CD8-positive, alpha-beta memory T cell (primary cell): ENCODE results near the gene FNBP1L. TPM values are rescaled to one million over a fixed set of nuclear protein-coding genes. Genes with fewer than 3 reads are reported as not detected.

Experiments used
- CTCF ChIA-PET: fragments of 350-600 bp; sonication (Branson Sonifier 250); formaldehyde crosslinking; loops from one replicate; lab custom pipeline; 2021; ENCODE audit warnings: antibody characterized with exemption; lab: Charles Lee
- POLR2A ChIA-PET: fragments of 350-600 bp; sonication (Branson Sonifier 250); formaldehyde crosslinking; loops from one replicate; lab custom pipeline; 2021; ENCODE audit warnings: antibody characterized with exemption; lab: Charles Lee
- DNase-seq, 5 donors: peaks; one replicate each; pipeline versions ENCODE4 v3.0.0 to v3.0.0-alpha.2; 2020 to 2022; ENCODE audit warnings: mixed read lengths in 1 of 5
- H3K27ac ChIP-seq: one replicate; pipeline ENCODE4 v1.7.0; 2013; ENCODE audit warnings: low read depth, mild to moderate bottlenecking, low read length, moderate library complexity
- H3K27me3 ChIP-seq: 2 replicates; pipeline ENCODE4 v1.7.0; 2013; ENCODE audit warnings: low read length, mild to moderate bottlenecking; ENCODE audit not compliant: insufficient read depth, poor library complexity, severe bottlenecking
- H3K36me3 ChIP-seq: 2 replicates; pipeline ENCODE4 v1.7.0; 2013; ENCODE audit warnings: mild to moderate bottlenecking, low read length, moderate library complexity; ENCODE audit not compliant: insufficient read depth
- H3K4me1 ChIP-seq: 2 replicates; pipeline ENCODE4 v1.7.0; 2013; ENCODE audit warnings: mild to moderate bottlenecking, low read length, moderate library complexity; ENCODE audit not compliant: insufficient read depth
- H3K4me3 ChIP-seq: 2 replicates; pipeline ENCODE4 v1.7.0; 2013; ENCODE audit warnings: mild to moderate bottlenecking, low read length
- H3K9me3 ChIP-seq: 2 replicates; pipeline ENCODE4 v1.7.0; 2013; ENCODE audit warnings: mild to moderate bottlenecking, low read length
- H3K27ac Mint-ChIP-seq, 8 donors: one replicate each; pipeline ENCODE4 v1.8.0; 2020 to 2021; ENCODE audit warnings: mixed read lengths in 8 of 8, mild to moderate bottlenecking in 6 of 8, inconsistent platforms in 3 of 8, moderate library complexity in 3 of 8
- H3K27me3 Mint-ChIP-seq, 2 donors: one replicate each; pipeline ENCODE4 v1.8.0; 2020 to 2021; ENCODE audit warnings: mixed read lengths in 2 of 2, mild to moderate bottlenecking in 1 of 2, moderate library complexity in 1 of 2
- H3K36me3 Mint-ChIP-seq, 3 donors: one replicate each; pipeline ENCODE4 v1.8.0; 2020 to 2021; ENCODE audit warnings: mixed read lengths in 3 of 3, inconsistent platforms in 1 of 3, mild to moderate bottlenecking in 1 of 3
- H3K4me1 Mint-ChIP-seq, 3 donors: one replicate each; pipeline ENCODE4 v1.8.0; 2020 to 2021; ENCODE audit warnings: mixed read lengths in 3 of 3, inconsistent platforms in 1 of 3, mild to moderate bottlenecking in 1 of 3
- H3K4me3 Mint-ChIP-seq, 7 donors: one replicate each; pipeline ENCODE4 v1.8.0; 2020 to 2021; ENCODE audit warnings: mixed read lengths in 7 of 7, mild to moderate bottlenecking in 6 of 7, moderate library complexity in 4 of 7, inconsistent platforms in 2 of 7
- H3K9me3 Mint-ChIP-seq, 5 donors: one replicate each; pipeline ENCODE4 v1.8.0; 2020 to 2022; ENCODE audit warnings: mixed read lengths in 5 of 5, mild to moderate bottlenecking in 3 of 5, moderate library complexity in 2 of 5, inconsistent platforms in 1 of 5
- polyA plus RNA-seq: library from polyadenylated mRNA; unstranded; fragments of 300-500 nt; fragmentation: Illumina TruSeq; gene quantifications from one replicate; pipeline ENCODE4 v1.2.3, GENCODE V29; 2021
- total RNA-seq, 2 experiments: library from RNA; stranded (reverse); gene quantifications; one replicate each; pipeline ENCODE4 v1.2.3, GENCODE V29; 2021

Gene FNBP1L
- total and polyA plus RNA-seq, 3 experiments from 2014 or later = 0.17 to 1.1 (median 0.91) TPM

DNA sequence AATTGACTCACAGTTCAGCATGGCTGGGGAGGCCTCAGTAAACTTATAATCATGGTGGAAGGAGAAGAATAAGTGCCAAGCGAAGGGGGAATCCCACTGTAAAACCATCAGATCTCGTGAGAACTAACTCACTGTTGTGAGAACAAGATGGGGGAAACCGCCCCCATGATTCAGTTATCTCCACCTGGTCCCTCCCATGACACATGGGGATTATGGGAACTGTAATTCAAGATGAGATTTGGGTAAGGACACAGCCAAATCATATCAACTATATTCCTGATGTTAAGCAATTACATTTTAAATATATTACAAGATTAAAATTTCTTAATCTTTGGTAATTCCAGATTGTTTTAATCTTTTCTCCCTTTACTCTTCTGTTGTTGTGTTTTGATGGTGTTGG is 55.2 kb downstream of the FNBP1L start:
- H3K4me3 ChIP-seq = no peak overlapping the region
- H3K9me3 Mint-ChIP-seq = no peaks in the 10 kb centered on the region
- ChIA-PET CTCF (no interaction called here), POLR2A (no interaction called here)
- no peak overlapping the region for H3K4me3 Mint-ChIP-seq
- H3K27ac Mint-ChIP-seq = no peak overlapping the region
- H3K27me3 Mint-ChIP-seq = peaks cover 15 to 21% of the 10 kb centered on the region in 2 donors
- H3K4me1 Mint-ChIP-seq = no peaks in the 10 kb centered on the region
- H3K9me3 ChIP-seq = no peaks in the 10 kb centered on the region
- no peaks in the 10 kb centered on the region for H3K36me3 Mint-ChIP-seq
- H3K36me3 ChIP-seq = no peaks in the 10 kb centered on the region
- H3K27ac ChIP-seq = no peak overlapping the region
- DNase-seq = no peak
- no peaks in the 10 kb centered on the region for H3K4me1 ChIP-seq
- H3K27me3 ChIP-seq = no peaks in the 10 kb centered on the region

DNA sequence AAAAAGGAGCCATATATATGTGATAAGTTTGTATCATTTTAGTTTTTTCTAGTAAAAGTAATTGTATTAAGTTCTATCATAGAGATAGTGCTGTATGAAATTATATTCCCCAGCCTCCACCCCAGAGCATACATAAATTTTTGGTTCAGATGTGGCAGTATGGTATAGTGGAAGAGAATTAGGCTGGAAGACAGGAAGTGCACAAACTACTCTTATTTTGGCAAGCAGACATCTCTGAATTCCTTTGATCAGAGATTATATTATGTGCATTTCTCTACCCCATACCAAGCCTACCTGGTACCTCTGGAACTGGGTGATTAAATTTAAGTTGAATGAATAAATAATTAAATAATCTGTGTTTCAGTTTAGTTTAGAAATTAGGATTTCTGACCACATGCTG is 55.9 kb downstream of the FNBP1L start:
- Histone ChIP-seq H3K9me3 (no peaks in the 10 kb centered on the region), H3K4me3 (no peak overlapping the region), H3K4me1 (no peaks in the 10 kb centered on the region), H3K36me3 (no peaks in the 10 kb centered on the region), H3K27ac (no peak overlapping the region), H3K27me3 (no peaks in the 10 kb centered on the region)
- CTCF ChIA-PET = no interaction called here
- no peaks in the 10 kb centered on the region for H3K4me1 Mint-ChIP-seq
- no peak overlapping the region for H3K4me3 Mint-ChIP-seq
- peaks cover 19 to 23% of the 10 kb centered on the region in 2 donors for H3K27me3 Mint-ChIP-seq
- POLR2A ChIA-PET = no interaction called here
- H3K27ac Mint-ChIP-seq = no peak overlapping the region
- H3K9me3 Mint-ChIP-seq = peaks cover 0 to 1% (median 0%) of the 10 kb centered on the region in 5 donors
- peaks cover 0 to 2% (median 0%) of the 10 kb centered on the region in 3 donors for H3K36me3 Mint-ChIP-seq
- no peak for DNase-seq

DNA sequence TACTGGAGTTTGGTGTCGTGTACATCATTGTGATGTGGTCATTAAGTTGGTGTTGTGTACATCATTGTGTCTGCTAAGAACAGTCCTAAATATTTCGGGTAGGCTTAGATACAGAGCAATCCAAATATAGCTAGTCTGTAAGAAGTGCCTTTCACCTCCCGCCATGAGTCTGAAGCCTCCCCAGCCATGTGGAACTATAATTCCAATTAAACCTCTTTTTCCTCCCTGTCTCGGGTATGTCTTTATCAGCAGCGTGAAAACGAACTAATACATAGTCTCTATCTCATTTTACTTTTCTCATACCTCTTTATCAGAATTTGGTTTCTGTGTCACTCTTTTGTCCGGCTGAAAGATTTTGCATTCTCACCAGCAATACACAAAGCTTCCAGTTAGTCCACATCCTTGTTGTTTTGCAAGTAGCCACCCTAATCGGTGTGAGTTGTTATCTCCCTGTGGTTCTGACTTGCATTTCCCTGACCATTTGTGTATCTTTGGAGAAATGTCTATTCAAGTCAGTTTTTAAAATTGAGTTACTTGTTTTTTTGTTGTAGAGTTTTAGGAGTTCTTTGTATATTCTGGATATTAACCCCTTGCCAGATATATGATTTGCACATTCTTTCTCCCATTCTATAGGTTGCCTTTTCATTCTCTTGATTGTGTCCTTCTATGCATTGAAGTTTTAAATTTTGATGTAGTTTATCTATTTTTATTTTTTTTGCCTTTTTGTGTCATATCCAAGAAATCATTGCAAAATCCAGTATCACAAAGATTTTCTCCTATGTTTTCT is 56.5 kb downstream of the FNBP1L start:
- Mint-ChIP-seq H3K9me3 (peaks cover 0 to 4% (median 0%) of the 10 kb centered on the region in 5 donors), H3K36me3 (peaks cover 0 to 4% (median 0%) of the 10 kb centered on the region in 3 donors), H3K4me3 (no peak overlapping the region), H3K27me3 (peaks cover 20 to 24% of the 10 kb centered on the region in 2 donors), H3K27ac (no peak overlapping the region), H3K4me1 (no peaks in the 10 kb centered on the region)
- no peaks in the 10 kb centered on the region for H3K4me1 ChIP-seq
- ChIA-PET CTCF (no interaction called here), POLR2A (no interaction called here)
- no peaks in the 10 kb centered on the region for H3K27me3 ChIP-seq
- no peak for DNase-seq
- no peaks in the 10 kb centered on the region for H3K9me3 ChIP-seq
- no peaks in the 10 kb centered on the region for H3K36me3 ChIP-seq
- no peak overlapping the region for H3K4me3 ChIP-seq
- H3K27ac ChIP-seq = peak overlapping the region; percentile 18

DNA sequence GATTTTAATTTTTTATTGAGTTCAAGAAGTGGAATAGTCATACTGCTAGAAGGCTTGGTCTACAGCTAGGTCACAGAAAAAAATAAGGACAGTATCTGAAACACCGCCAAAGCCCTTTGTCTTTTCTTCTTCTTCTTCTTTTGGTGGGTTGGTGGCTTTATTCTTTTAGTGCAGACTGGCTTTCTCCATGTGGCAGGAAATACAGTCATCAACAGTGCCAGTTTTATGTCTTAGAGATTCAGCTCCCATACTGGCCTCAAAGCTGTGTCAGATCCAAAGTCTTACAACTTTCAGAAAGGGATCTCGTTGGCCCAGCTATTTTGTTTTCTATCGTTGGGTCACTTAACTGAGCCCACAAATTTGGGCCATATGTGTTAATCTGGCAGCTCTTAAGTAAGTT is 58.2 kb downstream of the FNBP1L start:
- H3K27ac ChIP-seq = no peak overlapping the region
- no peak for DNase-seq
- H3K9me3 ChIP-seq = no peaks in the 10 kb centered on the region
- no peaks in the 10 kb centered on the region for H3K27me3 ChIP-seq
- H3K4me3 ChIP-seq = no peak overlapping the region
- H3K4me1 ChIP-seq = no peaks in the 10 kb centered on the region
- peaks cover 25 to 30% of the 10 kb centered on the region in 2 donors for H3K27me3 Mint-ChIP-seq
- peaks cover 0 to 4% (median 0%) of the 10 kb centered on the region in 3 donors for H3K36me3 Mint-ChIP-seq
- peaks cover 0 to 6% (median 0%) of the 10 kb centered on the region in 5 donors for H3K9me3 Mint-ChIP-seq
- ChIA-PET POLR2A (no interaction called here), CTCF (no interaction called here)
- no peaks in the 10 kb centered on the region for H3K4me1 Mint-ChIP-seq
- H3K36me3 ChIP-seq = no peaks in the 10 kb centered on the region
- no peak overlapping the region for H3K4me3 Mint-ChIP-seq
- H3K27ac Mint-ChIP-seq = no peak overlapping the region

DNA sequence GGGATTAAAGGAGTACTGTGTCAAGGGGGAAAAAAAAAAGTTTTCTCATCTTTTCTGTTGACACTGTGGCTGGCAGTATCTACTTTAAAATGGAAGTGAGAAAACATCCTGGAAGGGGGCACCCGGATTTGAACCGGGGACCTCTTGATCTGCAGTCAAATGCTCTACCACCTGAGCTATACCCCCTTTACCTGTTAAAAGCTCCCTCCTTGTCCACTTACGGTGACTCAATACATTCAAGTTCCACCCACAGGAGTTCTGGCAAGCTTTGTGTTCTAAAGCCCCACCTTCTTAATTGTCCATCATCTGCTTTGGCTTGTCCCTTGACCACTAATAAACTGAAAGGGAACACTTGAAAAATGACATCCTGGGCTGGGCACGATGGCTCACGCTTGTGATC is 68.2 kb downstream of the FNBP1L start:
- H3K27ac Mint-ChIP-seq = no peak overlapping the region
- H3K27me3 Mint-ChIP-seq = peaks cover 0 to 4% of the 10 kb centered on the region in 2 donors
- H3K4me1 Mint-ChIP-seq = no peaks in the 10 kb centered on the region
- H3K9me3 Mint-ChIP-seq = peaks cover 0 to 4% (median 0%) of the 10 kb centered on the region in 5 donors
- H3K27ac ChIP-seq = no peak overlapping the region
- H3K4me3 Mint-ChIP-seq = no peak overlapping the region
- H3K9me3 ChIP-seq = no peaks in the 10 kb centered on the region
- H3K27me3 ChIP-seq = no peaks in the 10 kb centered on the region
- no peaks in the 10 kb centered on the region for H3K36me3 ChIP-seq
- ChIA-PET CTCF (no interaction called here), POLR2A (no interaction called here)
- DNase-seq = no peak
- no peak overlapping the region for H3K4me3 ChIP-seq
- no peaks in the 10 kb centered on the region for H3K4me1 ChIP-seq
- no peaks in the 10 kb centered on the region for H3K36me3 Mint-ChIP-seq

DNA sequence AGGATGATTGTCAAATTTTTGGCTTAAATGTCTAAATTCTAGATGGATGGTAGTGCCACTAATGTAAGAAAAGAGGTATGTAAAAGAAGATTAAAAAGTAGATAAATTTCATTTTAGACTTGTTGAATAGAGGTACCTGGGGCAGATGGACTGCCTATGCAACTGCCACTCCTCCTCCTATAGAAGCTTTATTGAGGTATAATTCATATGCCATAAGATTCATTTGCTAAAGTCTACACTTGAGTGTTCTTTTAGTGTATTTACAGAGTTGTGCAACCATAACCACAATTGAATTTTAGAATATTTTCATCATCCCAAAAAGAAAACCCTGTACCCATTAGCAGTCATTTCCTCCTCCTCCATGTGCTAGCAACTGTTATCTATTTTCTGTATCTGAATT is 70.6 kb downstream of the FNBP1L start:
- Histone ChIP-seq H3K4me1 (no peaks in the 10 kb centered on the region), H3K4me3 (no peak overlapping the region), H3K9me3 (no peaks in the 10 kb centered on the region), H3K27ac (no peak overlapping the region), H3K27me3 (no peaks in the 10 kb centered on the region), H3K36me3 (no peaks in the 10 kb centered on the region)
- POLR2A ChIA-PET = no interaction called here
- Mint-ChIP-seq H3K4me3 (no peak overlapping the region), H3K27me3 (peaks cover 2 to 4% of the 10 kb centered on the region in 2 donors), H3K4me1 (no peaks in the 10 kb centered on the region), H3K9me3 (peaks cover 0 to 4% (median 0%) of the 10 kb centered on the region in 5 donors), H3K36me3 (no peaks in the 10 kb centered on the region), H3K27ac (no peak overlapping the region)
- CTCF ChIA-PET = no interaction called here
- no peak for DNase-seq

DNA sequence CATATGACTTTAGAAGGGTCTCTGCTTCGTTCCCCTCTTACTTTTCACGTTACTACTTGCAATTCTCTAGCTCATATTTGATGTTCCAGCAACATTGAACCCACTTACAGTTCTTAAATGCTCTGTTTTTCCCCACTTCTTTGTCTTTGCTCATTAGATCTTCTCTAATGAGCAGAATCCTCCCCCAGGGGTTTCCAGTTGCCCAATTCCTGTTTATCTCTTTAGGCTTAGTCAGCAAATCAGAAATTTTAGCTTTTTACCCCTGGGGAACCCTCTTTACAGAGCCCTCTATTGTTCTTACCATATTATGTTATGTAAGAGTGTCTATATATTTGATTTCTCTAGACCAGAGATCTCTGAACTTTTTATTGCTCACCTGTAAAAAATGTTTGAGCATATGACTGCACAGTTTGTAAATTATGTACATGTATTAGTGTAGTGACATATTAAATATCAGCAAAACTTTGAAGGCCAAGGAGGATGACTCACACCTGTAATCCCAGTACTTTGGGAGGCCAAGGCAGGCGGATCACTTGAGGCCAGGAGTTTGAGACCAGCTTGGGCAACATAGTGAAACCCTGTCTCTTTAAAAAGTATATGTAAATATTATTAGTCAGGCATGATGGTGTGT is 71.4 kb downstream of the FNBP1L start:
- H3K4me1 Mint-ChIP-seq = no peaks in the 10 kb centered on the region
- H3K27me3 Mint-ChIP-seq = peaks cover 2 to 6% of the 10 kb centered on the region in 2 donors
- H3K27me3 ChIP-seq = no peaks in the 10 kb centered on the region
- no peaks in the 10 kb centered on the region for H3K9me3 ChIP-seq
- H3K27ac Mint-ChIP-seq = no peak overlapping the region
- peaks cover 0 to 4% (median 0%) of the 10 kb centered on the region in 5 donors for H3K9me3 Mint-ChIP-seq
- no peak overlapping the region for H3K4me3 ChIP-seq
- no peaks in the 10 kb centered on the region for H3K36me3 ChIP-seq
- ChIA-PET POLR2A (no interaction called here), CTCF (no interaction called here)
- H3K36me3 Mint-ChIP-seq = no peaks in the 10 kb centered on the region
- no peak overlapping the region for H3K4me3 Mint-ChIP-seq
- H3K4me1 ChIP-seq = no peaks in the 10 kb centered on the region
- DNase-seq = no peak
- no peak overlapping the region for H3K27ac ChIP-seq

DNA sequence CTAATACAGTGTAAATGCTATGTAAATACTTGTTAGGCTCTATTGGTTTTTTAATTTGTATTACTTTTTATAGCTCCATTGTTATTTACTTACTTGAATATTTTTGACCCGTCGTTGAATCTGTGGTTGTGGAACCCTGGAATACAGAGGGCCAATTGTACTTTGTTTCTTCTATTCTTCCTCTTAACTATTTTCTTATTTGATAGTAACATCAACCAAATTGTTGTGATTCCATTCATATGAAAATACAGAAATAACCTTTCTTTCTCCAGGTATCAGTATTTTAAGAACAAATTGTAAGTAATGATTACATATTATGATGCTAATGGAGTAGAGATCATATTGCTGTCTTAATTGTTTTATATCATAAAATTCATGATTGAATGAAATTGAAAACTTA is 73.7 kb downstream of the FNBP1L start:
- no peaks in the 10 kb centered on the region for H3K9me3 ChIP-seq
- H3K36me3 Mint-ChIP-seq = no peaks in the 10 kb centered on the region
- H3K4me1 ChIP-seq = no peaks in the 10 kb centered on the region
- ChIA-PET POLR2A (no interaction called here), CTCF (no interaction called here)
- no peaks in the 10 kb centered on the region for H3K4me1 Mint-ChIP-seq
- no peak overlapping the region for H3K4me3 Mint-ChIP-seq
- no peaks in the 10 kb centered on the region for H3K36me3 ChIP-seq
- H3K27ac Mint-ChIP-seq = no peak overlapping the region
- no peak for DNase-seq
- no peak overlapping the region for H3K4me3 ChIP-seq
- peaks cover 0 to 2% (median 0%) of the 10 kb centered on the region in 5 donors for H3K9me3 Mint-ChIP-seq
- peaks cover 3% of the 10 kb centered on the region for H3K27me3 ChIP-seq
- no peak overlapping the region for H3K27ac ChIP-seq
- peaks cover 6 to 25% of the 10 kb centered on the region in 2 donors for H3K27me3 Mint-ChIP-seq
